ENCODE results near the gene COL28A1.
"Not testable (repeated sequence)": the region's sequence is repeated elsewhere in the genome, so short reads cannot be mapped to it uniquely, and the experiment has no call there.

Gene COL28A1

GRCh38 chr7:7395785-7396184 is 139.9 kb downstream of the COL28A1 start:
- peak; percentile 71 for DNase-seq (ENCODE audit: low read depth)
- TF ChIP-seq CTCF (IDR thresholded peaks at IDR 0.05; ENCODE audit: control insufficient read depth, extremely low read depth, insufficient read depth): no peak
- no peak overlapping the region for H3K4me3 ChIP-seq (ENCODE audit: low read depth, low read length)

GRCh38 chr7:7388164-7388563 is 147.5 kb downstream of the COL28A1 start:
- not testable (repeated sequence) for H3K4me3 ChIP-seq (ENCODE audit: low read depth, low read length); DNase-seq (ENCODE audit: low read depth)

- TF ChIP-seq CTCF (IDR thresholded peaks at IDR 0.05; ENCODE audit: control insufficient read depth, extremely low read depth, insufficient read depth): no peak
- no peak for DNase-seq (ENCODE audit: low read depth)
- no peak overlapping the region for H3K4me3 ChIP-seq (ENCODE audit: low read depth, low read length)
Measured at GRCh38 chr7:7385421-7385820, 150.3 kb downstream of the COL28A1 start.

GRCh38 chr7:7384228-7384627 is 151.4 kb downstream of the COL28A1 start:
- TF ChIP-seq CTCF (IDR thresholded peaks at IDR 0.05; ENCODE audit: control insufficient read depth, extremely low read depth, insufficient read depth): no peak

GRCh38 chr7:7375538-7375937 is 160.1 kb downstream of the COL28A1 start:
- TF ChIP-seq CTCF (IDR thresholded peaks at IDR 0.05; ENCODE audit: control insufficient read depth, extremely low read depth, insufficient read depth): no peak
- DNase-seq (ENCODE audit: low read depth): no peak
- no peak overlapping the region for H3K4me3 ChIP-seq (ENCODE audit: low read depth, low read length)

More at GRCh38 chr7:7384228-7384627, 151.4 kb downstream of the COL28A1 start:
- no peak for DNase-seq (ENCODE audit: low read depth)
- H3K4me3 ChIP-seq (ENCODE audit: low read depth, low read length): no peak overlapping the region

GRCh38 chr7:7370076-7370475 is 165.6 kb downstream of the COL28A1 start:
- no peak for DNase-seq (ENCODE audit: low read depth)
- no peak for TF ChIP-seq CTCF (IDR thresholded peaks at IDR 0.05; ENCODE audit: control insufficient read depth, extremely low read depth, insufficient read depth)
- H3K4me3 ChIP-seq (ENCODE audit: low read depth, low read length): no peak overlapping the region

GRCh38 chr7:7369134-7369533 is 166.5 kb downstream of the COL28A1 start:
- TF ChIP-seq CTCF (IDR thresholded peaks at IDR 0.05; ENCODE audit: control insufficient read depth, extremely low read depth, insufficient read depth): no peak

More at GRCh38 chr7:7369134-7369533, 166.5 kb downstream of the COL28A1 start:
- no peak for DNase-seq (ENCODE audit: low read depth)
- H3K4me3 ChIP-seq (ENCODE audit: low read depth, low read length): no peak overlapping the region

Measured in LNCaP clone FGC (cell line).